HepG2 (cell line): ENCODE data around the gene CSTF3. TPM values are rescaled to one million over a fixed set of nuclear protein-coding genes. Genes with fewer than 3 reads are reported as not detected.

ENCODE experiments used
- ATAC-seq: fragments of 200-7000 bp; cut with Tn5 transposase; 3 replicates; pipeline ENCODE4 v1.9.1; 2020; ENCODE audit warnings: mild to moderate bottlenecking, moderate library complexity
- BruUV-seq: library from RNA; stranded (reverse); fragments of 400-500 nt; replicated peaks from 2 replicates; lab custom pipeline; 2021; lab: Mats Ljungman, UMichigan
- CTCF ChIA-PET: fragments of 300-600 bp; formaldehyde crosslinking; extraction: SDS; loops from one replicate; lab custom pipeline; 2021; ENCODE audit warnings: low total read pairs, inconsistent platforms, low intra/inter-chr PET ratio; lab: Yijun Ruan, JAX
- POLR2A ChIA-PET: fragments of 350-600 bp; sonication (Branson Sonifier 250); formaldehyde crosslinking; loops from one replicate; lab custom pipeline; 2020; ENCODE audit warnings: antibody characterized with exemption, inconsistent platforms; lab: Yijun Ruan, JAX
- DNase-seq: peaks from one replicate; pipeline ENCODE4 v3.0.0-alpha.2; 2015; ENCODE audit warnings: low spot score
- FAIRE-seq: peaks from 3 replicates; lab custom pipeline; 2011; peaks lifted over from hg19 to GRCh38; lab: Jason Lieb, UNC
- H2AFZ ChIP-seq: one replicate; pipeline ENCODE4 v1.6.1; 2011; ENCODE audit warnings: low read length, inconsistent platforms
- H3K27ac ChIP-seq: fragments of 300-600 bp; 3 replicates; pipeline ENCODE4 v1.8.0; 2011; ENCODE audit warnings: mixed run types, mild to moderate bottlenecking, mixed read lengths, low read length, inconsistent platforms; ENCODE audit not compliant: insufficient read depth; ENCODE audit errors: extremely low read length
- H3K27me3 ChIP-seq, 2 experiments: fragments of 200-600 bp in 1 of 2; 2 replicates in 1 of 2; 3 replicates in 1 of 2; pipeline versions ENCODE4 v1.6.0 to v1.8.0; 2011; ENCODE audit warnings: low read length in 2 of 2, mild to moderate bottlenecking in 2 of 2, moderate library complexity in 2 of 2, inconsistent platforms in 1 of 2; ENCODE audit not compliant: insufficient read depth in 2 of 2, control insufficient read depth in 1 of 2
- H3K36me3 ChIP-seq, 2 experiments: fragments of 200-600 bp in 1 of 2; replicated peaks in 1 of 2; 2 replicates in 1 of 2; 3 replicates in 1 of 2; pipeline versions ENCODE4 v1.5.1 to v1.8.0; 2011; ENCODE audit warnings: low read length in 2 of 2, inconsistent platforms in 1 of 2; ENCODE audit not compliant: insufficient read depth in 2 of 2, control insufficient read depth in 1 of 2
- H3K4me1 ChIP-seq: 2 replicates; pipeline ENCODE4 v1.5.1; 2012; ENCODE audit warnings: low read length, inconsistent platforms; ENCODE audit not compliant: insufficient read depth
- H3K4me2 ChIP-seq: 2 replicates; pipeline ENCODE4 v1.6.0; 2011; ENCODE audit warnings: low read depth, low read length, inconsistent platforms
- H3K4me3 ChIP-seq, 3 experiments: fragments of 200-600 bp in 1 of 3; sonication (generic), shearing (Covaris generic) in 1 of 3; replicated peaks in 1 of 3; 2 replicates each; pipeline ENCODE4 v1.5.1; 2011 to 2016; ENCODE audit warnings: low read length in 3 of 3, inconsistent platforms in 2 of 3, low read depth in 2 of 3, mild to moderate bottlenecking in 2 of 3, control low read depth in 1 of 3, mixed read lengths in 1 of 3; ENCODE audit not compliant: insufficient read depth in 1 of 3
- H3K79me2 ChIP-seq: one replicate; pipeline ENCODE4 v1.6.1; 2011; ENCODE audit warnings: low read length, inconsistent platforms; ENCODE audit not compliant: insufficient read depth
- H3K9ac ChIP-seq: 2 replicates; pipeline ENCODE4 v1.6.0; 2011; ENCODE audit warnings: mild to moderate bottlenecking, low read depth, low read length, inconsistent platforms; ENCODE audit not compliant: insufficient read depth
- H3K9me3 ChIP-seq: 2 replicates; pipeline ENCODE4 v1.5.1; 2012; ENCODE audit warnings: mild to moderate bottlenecking, low read length
- H4K20me1 ChIP-seq: 2 replicates; pipeline ENCODE4 v1.6.0; 2011; ENCODE audit warnings: inconsistent platforms, mild to moderate bottlenecking, low read length, moderate library complexity; ENCODE audit not compliant: insufficient read depth
- NCOR1 ChIP-seq: fragments of 200-600 bp; sonication (generic); IDR thresholded peaks from 2 replicates; pipeline ENCODE4 v1.7.0; 2017; ENCODE audit warnings: antibody characterized with exemption, low read length, borderline replicate concordance
- SAP130 ChIP-seq: IDR thresholded peaks from 2 replicates; pipeline ENCODE4 v1.6.1; 2016; ENCODE audit warnings: low read depth
- ZBTB3 ChIP-seq: sonication (generic); formaldehyde crosslinking; IDR thresholded peaks from 2 replicates; pipeline ENCODE4 v1.4.0; 2020; ENCODE audit warnings: low read depth, mild to moderate bottlenecking, moderate library complexity, missing genetic modification reagents, borderline replicate concordance
- WGBS: methylation state at CpG from one replicate; pipeline ENCODE4 v1.1.6; 2017; ENCODE audit warnings: low lambda C conversion rate; 5-methylcytosine and 5-hydroxymethylcytosine counted together
- in situ Hi-C: cut with HindIII; loops from 2 replicates; pipeline ENCODE4 v1.10.0; 2017; ENCODE audit warnings: low pct_unique_long_range_greater_than_20kb; ENCODE audit not compliant: extremely low pct_ligation_motif_present
- intact Hi-C: fragments of 100-400 bp; cut with micrococcal nuclease; formaldehyde crosslinking; loops from one replicate; pipeline ENCODE4 v1.10.0; 2022; ENCODE audit not compliant: unreplicated experiment
- polyA plus RNA-seq, 8 experiments: library from polyadenylated mRNA; depleted of rRNA in 3 of 8; stranded (reverse) in 7 of 8; unstranded in 1 of 8; fragments of >200 nt; fragmentation: Illumina TruSeq in 4 of 8; extraction: Trizol in 4 of 8; gene quantifications; 2 replicates each; pipeline versions ENCODE4 v1.2.1 to v1.2.3, GENCODE V29; 2011 to 2016; ENCODE audit warnings: low read depth in 4 of 8, missing spikeins in 1 of 8, mixed read lengths in 1 of 8; ENCODE audit not compliant: insufficient read depth in 1 of 8
- total RNA-seq, 5 experiments: library from RNA; depleted of rRNA; stranded (reverse); fragments of >200 nt; fragmentation: Illumina TruSeq; extraction: Trizol; gene quantifications; 2 replicates each; pipeline ENCODE4 v1.2.3, GENCODE V29; 2016; ENCODE audit warnings: low read depth in 1 of 5
- TF ChIP-seq, protein P1 (sequence below): sonication (generic); formaldehyde crosslinking; conservative IDR thresholded peaks from 2 replicates; pipeline ENCODE4 v1.4.0; 2020; ENCODE audit warnings: mild to moderate bottlenecking, missing genetic modification reagents, moderate library complexity

The CSTF3 gene
- total and polyA plus RNA-seq, 2 of the 13 experiments (the other 11 are each of a cell fraction or from before 2014, with no cell fraction given) = 21.5 to 43.6 TPM

DNA sequence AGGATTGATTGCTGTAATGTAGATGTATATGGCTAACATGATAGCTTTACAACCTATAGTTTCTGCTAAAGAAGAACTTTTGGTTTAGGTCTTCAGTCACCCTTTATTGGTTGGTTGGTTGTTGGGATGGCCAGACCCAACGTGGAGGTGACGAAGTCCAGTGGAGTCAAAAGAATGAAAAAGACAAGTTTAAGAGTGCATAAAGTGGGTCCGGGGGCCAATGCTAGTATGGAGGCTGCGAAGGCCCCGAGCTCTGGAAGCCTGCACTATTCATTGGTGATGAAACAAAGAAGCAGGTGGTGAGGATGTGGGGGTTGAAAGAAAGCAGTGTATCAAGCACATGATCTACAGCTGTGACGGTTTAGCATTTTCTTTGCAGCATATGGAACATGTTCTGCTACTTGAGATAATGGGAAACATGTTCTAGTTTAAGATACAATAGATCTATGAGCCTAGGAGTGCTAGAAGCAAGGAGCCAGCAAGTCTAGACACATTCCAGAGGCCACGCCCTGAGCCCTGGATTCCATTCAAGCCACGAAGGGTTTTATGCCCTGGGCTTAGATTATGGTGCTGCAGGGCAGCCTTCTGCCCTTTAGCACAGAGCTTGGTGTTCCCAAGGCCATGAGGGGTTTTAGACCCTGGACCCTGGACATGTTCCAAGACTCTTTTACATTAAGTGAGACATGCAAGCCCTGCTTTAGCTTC is 115.6 kb downstream of the CSTF3 start (continued):
- TF ChIP-seq ZBTB3 (CRISPR knock-in tag) (no peak), SAP130 (CRISPR knock-in tag) (no peak)
- TF ChIP-seq, protein P1, sequence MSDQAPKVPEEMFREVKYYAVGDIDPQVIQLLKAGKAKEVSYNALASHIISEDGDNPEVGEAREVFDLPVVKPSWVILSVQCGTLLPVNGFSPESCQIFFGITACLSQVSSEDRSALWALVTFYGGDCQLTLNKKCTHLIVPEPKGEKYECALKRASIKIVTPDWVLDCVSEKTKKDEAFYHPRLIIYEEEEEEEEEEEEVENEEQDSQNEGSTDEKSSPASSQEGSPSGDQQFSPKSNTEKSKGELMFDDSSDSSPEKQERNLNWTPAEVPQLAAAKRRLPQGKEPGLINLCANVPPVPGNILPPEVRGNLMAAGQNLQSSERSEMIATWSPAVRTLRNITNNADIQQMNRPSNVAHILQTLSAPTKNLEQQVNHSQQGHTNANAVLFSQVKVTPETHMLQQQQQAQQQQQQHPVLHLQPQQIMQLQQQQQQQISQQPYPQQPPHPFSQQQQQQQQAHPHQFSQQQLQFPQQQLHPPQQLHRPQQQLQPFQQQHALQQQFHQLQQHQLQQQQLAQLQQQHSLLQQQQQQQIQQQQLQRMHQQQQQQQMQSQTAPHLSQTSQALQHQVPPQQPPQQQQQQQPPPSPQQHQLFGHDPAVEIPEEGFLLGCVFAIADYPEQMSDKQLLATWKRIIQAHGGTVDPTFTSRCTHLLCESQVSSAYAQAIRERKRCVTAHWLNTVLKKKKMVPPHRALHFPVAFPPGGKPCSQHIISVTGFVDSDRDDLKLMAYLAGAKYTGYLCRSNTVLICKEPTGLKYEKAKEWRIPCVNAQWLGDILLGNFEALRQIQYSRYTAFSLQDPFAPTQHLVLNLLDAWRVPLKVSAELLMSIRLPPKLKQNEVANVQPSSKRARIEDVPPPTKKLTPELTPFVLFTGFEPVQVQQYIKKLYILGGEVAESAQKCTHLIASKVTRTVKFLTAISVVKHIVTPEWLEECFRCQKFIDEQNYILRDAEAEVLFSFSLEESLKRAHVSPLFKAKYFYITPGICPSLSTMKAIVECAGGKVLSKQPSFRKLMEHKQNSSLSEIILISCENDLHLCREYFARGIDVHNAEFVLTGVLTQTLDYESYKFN (CRISPR knock-in tag) = peak; percentile 52

DNA sequence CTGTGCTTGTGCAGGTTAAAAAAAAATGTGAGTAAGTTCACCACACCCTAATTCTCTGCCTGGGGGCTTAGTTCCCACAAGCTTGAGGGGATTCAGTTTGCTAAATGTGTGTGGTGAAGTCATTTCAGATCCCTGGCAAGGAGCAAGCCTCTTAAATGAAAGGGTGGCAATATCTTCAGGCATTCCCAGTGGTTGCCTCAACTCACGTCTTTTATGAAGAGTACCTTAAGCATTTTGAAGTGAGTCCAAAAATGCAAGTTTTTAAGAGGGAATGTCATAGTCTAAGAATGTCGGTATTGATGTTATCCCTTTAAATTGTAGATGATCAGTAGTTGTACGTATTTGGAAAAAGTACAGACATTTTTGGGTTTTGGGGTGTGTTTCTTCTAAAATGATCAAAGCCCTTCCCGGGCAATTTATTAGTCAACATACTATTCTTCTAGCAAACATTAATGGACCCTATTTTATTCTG is 117.0 kb downstream of the CSTF3 start:
- ATAC-seq (no peak), FAIRE-seq (no peak), DNase-seq (no peak)
- 72% methylated on average over 4 of the region's 4 CpGs for WGBS
- no peaks in the 10 kb centered on the region for H3K79me2 ChIP-seq
- CTCF ChIA-PET = no interaction called here
- no peak overlapping the region for H3K27ac ChIP-seq
- in situ Hi-C loops = no loop called here
- H3K27me3 ChIP-seq = no peaks in the 10 kb centered on the region
- intact Hi-C loops = no loop called here
- no peaks in the 10 kb centered on the region for H3K9me3 ChIP-seq
- H3K4me2 ChIP-seq = no peak overlapping the region
- H4K20me1 ChIP-seq = no peaks in the 10 kb centered on the region
- no peak for TF ChIP-seq NCOR1
- POLR2A ChIA-PET = no interaction called here
- H3K4me3 ChIP-seq = no peak overlapping the region
- BruUV-seq = no TSS peak
- no peak overlapping the region for H2AFZ ChIP-seq
- H3K36me3 ChIP-seq = no peaks in the 10 kb centered on the region; a peak in 1 of 5 replicates
- no peak overlapping the region for H3K9ac ChIP-seq
- H3K4me1 ChIP-seq = peaks cover 51% of the 10 kb centered on the region
